Medulla oblongata (tissue), 1 donor: ENCODE results near the gene ARSJ.
"Not testable (repeated sequence)": the region's sequence is repeated elsewhere in the genome, so short reads cannot be mapped to it uniquely, and the experiment has no call there.

Experiments used
- DNase-seq: peaks from one replicate; pipeline ENCODE4 v3.0.0-alpha.2; 2015; ENCODE audit errors: extremely low spot score

The ARSJ gene

DNA sequence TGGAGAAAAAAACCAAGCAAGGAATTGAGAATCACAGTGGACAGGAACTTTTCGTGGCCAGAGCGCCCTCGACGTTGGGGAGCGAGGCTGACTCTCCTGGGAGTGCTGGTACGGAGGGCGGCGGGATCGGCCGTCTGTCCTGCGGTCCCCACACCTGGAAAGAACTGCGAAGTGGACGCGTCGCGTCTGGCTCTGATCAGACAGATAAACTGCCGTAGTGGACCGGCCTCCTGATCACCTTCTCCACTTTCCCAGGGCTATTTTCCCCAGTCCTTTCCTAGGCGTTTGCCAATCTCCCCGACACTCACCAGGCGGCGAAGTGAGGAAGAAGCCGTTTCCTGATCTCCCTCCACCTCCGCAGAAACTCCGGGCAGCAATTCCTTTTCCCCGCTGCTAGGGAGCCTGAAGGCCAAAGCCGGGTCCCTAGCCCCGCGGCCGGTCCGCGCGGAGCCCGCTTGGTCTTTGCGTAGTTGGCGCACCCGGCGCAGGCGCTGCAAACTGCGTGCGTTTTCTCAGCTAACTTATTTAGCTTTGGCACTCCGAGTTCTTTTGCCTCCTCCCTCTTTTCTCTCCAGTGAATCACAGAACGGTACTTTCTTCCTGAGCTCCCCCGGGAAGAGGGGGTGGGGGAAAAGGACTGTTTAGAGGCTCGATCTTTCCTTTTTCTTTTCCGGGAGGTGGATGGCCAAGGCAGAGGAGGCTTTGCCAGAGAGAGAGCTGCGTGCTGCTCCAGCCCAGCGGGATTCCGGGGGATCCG is at the start of gene ARSJ:
ARSJ (minus strand) TSS at position 500 of the 757 bp plus-strand sequence. CDS start 813 bp downstream, outside the sequence.
- peak; percentile 33 for DNase-seq

DNA sequence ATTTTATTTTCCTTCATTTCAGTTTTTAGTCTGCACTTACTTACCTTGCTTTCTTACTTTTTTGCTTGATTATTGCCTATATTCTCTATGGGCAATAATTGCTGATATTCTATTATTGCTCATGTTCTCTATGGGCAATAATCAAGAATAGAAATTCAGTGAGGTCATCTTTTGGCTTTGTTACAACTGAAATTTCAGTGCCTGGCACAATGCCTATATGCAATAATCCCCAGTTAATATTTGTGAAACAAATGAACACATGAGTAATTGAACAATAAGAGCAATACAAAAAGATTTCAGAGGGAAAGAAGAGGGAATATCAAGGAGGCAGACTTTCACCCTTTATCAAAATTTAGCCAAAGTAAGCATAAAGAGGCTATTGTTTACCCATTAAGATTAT is 48.6 kb upstream of the ARSJ start:
- DNase-seq, result no peak

DNA sequence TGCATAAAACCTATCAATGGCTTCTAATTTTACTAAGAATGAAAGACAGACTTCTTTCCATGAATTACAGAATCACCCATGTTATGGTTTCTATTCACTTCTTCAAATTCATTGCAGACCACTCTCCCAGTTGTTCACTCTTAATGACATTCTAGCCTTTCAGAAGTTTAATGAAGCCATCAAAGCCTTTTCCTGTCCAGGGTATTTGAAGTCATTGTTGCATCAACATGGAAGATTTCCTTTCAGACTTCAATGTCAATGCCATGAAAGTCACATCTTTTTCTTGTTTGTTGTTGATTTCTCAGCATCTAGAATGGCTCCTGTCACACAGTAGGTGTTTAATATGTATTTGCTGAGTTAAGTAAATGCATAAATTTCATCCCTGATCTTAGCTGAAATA is 48.1 kb upstream of the ARSJ start:
- DNase-seq, result no peak

DNA sequence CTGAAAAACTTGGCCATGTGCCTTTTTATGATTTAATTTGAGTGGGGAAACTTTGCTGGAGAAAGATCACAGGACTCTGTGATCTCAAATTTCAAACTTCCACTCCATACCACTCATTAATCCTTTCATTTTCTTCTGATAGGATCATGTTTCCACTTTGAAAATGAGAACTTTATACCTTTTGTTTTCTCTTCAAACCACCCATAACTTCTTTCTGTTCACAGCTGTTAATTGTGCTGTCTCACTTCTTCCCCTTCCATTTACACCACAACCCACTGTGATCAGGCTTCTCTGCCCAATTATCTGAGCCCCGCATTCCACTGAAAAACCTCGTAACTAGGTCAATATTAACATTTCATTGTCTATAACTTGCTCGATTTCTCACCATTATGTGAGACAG is 47.0 kb upstream of the ARSJ start:
- DNase-seq, result no peak

DNA sequence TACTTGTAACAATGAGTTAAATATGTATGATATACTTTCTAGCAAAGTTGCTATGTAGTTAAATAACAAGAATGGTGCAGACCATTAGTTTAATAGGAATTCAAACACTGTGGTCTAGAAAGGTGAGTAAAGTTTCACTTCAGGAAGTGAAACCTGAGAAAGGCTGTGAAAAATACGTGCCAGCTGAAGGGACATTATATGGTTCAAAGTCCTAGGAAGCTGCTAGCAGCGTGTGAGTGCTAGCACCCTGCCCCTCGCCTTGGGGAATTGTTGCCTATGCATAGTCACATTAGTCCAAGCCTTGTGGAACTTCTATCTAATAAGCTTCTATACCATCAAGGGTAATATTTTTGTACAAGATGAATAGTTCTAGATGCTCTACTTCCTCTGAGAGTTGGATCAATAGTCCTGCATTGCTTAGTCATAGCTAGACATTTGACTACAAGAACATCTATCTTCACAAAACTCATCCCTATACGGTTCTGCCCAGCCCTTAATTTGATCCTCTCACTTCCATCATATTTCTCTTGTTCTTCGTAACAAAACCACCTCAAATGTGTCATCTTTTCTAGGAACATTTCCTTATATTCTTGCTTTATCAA is 45.8 kb upstream of the ARSJ start:
- DNase-seq, result no peak

DNA sequence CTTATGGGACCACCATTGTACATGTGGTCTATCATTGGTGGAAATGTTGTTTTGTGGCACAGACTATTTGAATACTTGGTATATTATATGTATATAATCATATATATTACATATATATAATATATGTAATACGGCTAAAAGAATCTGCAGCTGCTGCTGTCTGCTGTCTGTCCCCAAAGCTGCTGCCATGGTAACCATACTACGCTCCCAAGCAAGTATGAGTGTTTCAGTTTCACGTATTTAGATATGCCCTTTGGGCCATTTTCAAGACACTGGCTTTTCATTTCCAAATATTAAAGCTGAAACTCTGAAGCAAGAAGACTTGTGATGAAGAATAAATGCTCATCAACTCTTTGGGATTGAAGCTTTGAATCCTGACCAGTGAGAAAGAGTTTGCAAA is 42.0 kb upstream of the ARSJ start:
- DNase-seq, result no peak

DNA sequence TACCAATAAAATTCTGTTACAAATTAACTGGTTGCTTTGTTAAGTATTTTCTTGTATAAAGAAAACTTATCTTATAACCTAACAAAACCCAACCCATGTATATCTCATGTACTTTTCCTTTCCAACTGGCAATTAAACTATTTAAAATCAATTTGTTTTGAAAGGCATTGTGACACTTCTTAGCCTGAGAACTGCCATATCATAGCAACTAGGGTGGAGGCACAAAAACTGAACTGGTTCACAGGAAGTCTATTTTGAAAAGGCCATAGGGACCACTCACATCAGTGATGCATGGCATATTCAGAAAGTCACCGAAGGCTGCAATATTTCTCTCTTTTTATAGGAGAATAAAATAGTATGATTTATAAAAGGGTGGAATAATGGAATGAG is 40.5 kb upstream of the ARSJ start:
- no peak for DNase-seq

DNA sequence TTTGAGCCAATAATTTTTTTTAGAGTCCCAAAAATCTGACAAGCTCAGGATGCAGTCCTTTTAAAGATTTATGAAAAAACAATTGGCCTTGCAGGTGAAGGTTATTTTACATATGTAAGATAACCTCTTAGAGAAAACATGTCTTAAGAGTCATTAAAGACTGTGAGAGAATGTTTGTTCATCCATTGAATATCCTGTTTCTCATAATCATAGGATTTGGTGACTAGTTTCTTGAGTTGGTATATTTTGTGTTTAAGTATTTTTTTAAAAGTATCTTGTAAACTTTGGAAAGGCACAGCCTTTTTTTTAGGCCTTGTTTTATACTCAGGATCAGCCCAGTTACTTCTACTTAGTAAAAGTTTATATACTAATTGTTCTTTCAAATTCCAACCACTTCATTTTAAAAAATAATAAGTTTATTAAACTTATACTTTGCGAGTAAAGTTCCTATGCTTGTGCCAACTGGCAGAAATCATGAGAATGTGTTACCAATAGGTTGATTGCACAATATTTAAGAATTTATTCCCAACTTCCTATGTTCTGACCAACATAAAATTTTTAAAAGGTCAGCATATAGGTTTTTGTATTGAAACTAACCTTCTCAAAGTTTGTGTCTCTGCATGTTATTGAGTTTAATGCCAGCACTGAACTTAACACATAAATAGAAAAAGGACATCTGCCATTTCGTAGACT is 40.0 kb upstream of the ARSJ start:
- no peak for DNase-seq

DNA sequence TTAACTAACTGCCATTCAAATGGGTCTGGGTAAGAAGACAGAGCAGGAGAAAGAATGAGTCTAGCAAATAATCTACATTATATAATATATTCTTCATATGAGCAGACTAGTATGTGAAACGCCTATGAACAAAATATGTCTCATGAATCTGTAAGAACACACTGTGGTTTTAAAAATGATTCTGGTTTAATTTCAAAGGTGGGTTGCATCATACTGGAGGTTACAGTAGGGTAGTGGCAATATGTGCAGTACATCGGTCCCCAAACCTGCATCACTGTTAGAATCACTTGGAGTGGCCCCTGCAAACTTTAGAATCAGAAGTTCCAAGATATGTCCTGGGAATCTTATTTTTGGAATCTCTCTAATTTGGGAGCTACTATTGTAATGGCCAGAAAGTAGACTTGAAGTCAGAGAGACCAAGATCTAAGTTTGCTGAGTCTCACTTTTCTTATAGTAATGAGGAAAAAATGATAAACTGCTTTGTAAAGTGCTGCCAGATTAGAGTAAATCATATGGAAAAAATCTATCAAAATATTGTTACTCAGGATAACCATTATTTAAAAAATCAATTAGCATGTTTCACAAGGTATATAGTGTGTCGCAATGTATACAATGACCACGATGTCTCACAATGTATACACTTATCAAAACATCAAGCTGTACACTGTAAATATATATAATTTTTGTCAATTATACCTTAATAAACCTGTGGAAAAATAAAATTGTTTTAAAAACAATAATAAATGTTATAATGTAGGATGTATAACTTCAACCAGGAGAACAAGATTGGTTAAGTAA is 37.9 kb upstream of the ARSJ start:
- no peak for DNase-seq

DNA sequence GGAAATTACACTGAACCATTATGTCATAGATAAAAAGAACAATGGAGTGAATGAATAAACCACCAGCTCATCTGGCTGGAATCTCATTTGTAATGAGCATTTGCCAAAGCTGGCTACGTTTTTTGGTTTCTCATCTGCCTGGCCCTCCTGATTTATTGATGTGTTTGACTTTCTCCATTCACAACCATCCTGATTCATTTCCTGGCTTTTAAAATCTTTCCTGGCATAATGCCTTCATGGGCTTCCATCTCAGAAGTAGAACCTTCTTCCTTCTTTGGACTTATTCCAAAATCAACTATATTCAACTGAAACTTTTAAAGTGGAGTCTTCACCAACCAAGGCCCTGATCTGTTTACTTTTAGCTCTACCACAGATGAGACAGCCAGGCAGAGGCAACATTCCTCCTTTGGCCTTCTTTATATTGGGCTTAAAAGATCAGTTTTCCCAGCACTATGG is 36.0 kb upstream of the ARSJ start:
- DNase-seq, result no peak

DNA sequence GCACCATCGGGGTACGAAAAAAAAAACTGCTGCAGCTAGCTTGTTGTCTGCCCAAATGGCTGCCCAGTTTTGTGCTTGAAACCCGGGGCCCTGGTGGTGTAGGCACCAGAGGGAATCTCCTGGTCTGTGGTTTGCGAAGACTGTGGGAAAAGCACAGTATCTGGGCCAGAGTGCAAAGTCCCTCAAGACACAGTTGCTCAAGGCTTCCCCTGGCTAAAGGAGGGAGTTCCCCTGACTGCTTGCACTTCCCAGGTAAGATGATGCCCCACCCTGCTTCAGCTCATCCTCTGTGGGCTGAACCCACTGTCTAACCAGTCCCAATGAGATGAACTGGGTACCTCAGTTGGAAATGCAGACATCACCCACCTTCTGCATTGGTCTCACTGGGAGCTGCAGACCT is 33.8 kb upstream of the ARSJ start:
- DNase-seq, result not testable (repeated sequence)

DNA sequence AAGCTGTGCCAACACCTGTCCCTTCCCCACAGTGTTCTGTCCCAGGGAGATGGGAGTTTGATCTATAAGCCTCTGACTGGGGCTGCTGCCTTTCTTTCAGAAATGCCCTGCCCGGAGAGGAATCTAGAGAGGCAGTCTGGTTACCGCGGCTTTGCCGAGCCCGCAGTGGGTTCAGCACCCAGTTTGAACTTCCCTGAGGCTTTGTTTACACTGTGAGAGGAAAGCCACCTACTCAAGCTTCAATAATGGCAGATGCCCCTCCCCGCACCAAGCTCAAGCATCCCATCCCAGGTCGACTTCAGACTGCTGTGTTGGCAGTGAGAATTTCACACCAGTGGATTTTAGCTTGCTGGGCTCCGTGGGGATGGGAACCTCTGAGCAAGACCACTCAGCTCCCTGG is 33.3 kb upstream of the ARSJ start:
- no peak for DNase-seq

DNA sequence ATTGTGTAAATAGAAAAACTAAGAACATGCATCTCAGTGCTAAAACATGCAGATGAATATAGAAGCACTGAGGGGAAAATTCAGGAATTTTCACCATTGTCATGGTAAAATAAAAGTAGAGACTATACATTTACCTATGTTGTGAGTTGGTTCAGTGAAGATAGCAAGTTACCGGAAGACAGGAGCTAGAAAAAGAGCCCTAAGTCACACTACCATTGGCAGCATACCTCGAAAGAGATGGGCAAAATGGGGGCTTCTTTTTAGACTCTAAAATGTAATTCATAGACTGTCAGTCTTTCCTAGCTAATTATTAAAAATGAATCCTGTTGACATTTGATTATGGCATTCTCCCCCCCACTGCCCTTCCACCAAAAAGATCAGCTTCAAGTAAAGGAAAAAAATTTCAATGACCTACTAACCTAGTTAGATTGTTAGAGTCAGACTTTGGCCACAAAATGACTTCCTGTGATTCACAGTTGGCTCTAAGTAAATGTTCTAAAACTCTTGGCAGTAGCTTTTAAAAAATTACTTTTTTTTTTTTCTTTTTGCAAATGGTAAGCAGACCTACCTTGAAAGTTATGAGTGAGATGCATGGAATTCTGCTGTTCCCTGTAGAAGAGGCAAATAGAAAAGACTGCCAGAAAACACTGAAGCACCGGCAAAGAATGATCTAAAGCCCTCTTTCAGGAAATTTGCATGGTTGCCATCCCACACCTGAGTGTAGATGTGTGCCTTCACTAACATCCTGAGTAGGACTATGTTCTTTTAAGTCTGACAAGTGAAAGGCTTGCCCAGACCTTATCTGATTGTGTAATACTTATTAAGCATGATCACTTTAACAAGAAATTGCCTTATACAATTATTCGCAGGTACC is 26.4 kb upstream of the ARSJ start:
- no peak for DNase-seq

DNA sequence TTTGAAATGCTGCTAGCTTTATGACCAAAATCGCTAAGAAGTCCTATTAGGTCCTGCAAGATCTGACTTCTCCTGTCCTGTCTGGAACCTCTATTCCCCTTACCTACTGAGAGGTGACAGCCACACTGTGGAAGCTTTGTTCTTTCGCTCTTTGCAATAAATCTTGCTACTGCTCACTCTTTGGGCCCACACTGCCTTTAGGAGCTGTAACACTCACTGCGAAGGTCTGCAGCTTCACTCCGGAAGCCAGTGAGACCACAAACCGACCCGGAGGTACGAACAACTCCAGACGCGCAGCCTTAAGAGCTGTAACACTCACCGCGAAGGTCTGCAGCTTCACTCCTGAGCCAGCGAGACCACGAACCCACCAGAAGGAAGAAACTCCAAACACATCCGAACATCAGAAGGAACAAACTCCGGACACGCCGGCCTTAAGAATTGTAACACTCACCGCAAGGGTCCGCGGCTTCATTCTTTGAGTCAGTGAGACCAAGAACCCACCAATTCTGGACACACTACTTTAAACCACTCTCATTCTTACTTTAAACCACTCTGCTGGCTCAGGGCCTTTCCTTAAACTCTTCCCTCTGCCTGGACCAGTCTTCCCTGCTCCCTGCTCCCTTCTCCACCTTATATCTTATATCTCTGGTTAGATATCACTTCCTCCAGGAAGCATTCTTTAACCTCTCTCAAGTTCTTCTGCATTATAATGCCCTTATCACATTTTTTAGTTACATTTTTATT is 25.2 kb upstream of the ARSJ start:
- not testable (repeated sequence) for DNase-seq

DNA sequence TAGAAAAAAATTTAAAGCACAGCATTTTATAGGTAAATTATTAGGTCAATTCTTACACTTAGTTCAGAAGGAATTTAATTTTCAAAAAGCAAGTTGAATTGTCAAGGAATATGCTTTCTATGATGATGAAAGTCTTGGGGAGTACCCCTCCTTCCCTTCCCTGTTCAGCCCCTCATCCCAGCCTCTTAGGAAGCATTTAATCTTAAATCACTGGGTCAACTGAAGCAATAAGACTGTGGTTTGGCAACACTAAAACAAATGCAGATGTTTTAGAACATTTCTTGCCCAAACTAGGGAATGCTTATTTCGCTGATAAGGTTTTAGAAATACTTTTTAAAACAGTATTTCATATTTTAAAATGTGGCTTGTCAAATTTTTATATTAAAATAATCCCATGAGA is 19.1 kb upstream of the ARSJ start:
- no peak for DNase-seq

DNA sequence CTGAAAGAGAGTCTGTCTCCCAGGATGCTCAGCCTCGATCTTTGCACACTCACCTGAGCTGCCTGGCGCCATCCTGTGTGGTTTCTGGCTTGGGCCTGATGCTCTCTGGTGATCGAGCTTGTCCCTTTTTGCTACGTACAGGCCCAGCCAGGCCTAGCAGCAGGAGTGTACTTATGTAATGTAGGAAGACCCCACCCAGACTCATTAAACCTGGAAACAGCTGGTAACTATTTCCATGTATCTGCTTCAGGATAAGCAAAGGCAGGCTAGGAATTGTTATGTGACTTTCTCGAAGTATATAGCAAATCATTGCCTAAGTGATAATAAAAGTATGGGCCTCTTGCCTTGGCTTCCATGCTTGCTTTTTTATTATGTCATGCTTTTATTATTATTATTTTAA is 18.6 kb upstream of the ARSJ start:
- DNase-seq, result no peak

DNA sequence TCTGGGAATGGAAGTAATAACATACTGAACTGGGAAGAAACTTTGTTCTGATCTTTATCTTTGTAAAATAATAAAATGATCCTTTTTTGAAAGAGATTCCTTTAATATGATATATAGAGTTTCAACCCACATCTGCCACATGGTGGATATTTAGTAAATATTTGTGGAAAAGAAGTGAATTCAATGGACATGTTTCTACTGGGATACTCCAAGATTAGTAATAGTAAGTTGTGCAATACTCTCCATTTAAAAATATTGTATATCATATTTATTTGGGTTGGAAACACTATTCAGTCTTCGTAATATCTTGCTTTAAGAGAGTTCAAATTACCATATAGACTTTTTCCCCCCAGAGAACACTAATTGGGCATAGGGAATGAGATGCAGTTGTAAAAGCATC is 17.8 kb upstream of the ARSJ start:
- DNase-seq, result no peak

DNA sequence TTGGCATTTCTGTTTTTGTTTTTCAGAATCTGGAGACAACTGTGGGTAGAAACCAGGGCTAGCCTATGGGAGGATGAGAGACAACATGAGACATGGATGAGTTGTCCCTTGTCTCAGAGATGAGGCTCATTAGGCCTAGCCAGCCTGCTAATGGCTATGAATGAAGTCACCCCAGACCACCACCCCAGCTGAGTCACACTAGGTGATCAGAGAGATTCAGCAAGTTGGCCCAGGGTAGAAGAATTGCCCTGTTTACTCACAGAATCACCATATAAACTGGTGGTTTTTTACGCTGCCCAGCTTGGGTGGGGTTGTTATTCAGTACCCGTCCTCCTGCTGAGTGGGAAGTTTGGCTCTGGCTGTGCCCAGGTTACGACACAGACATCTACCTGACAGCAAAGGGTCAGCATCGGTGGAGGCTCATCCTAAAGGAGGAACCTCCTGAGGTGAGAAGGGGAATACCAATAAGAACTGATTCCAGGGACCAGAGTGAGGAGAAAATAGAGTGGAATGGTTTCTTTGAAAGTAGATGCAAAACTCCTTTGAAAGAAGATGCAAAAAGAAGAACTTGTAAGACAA is 17.2 kb upstream of the ARSJ start:
- no peak for DNase-seq

DNA sequence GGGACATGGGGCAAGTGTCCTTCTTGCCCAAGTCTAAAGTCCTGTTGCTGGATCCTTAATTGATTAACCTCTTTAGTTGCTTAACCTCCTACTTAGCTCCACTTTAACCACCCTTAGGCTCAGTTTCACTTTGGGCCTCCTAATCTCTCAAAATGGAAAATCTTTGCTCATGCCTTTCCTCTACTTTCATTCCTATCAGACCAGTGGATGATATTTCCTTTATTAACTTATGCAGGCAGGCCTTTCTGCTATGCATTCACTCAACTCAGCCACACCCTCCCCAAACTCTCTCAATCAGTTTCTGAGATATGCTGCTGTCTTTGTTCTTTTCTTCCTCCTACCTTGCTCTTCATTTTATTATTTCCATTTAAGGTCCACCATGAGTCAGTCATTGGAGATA is 14.4 kb upstream of the ARSJ start:
- DNase-seq, result no peak

DNA sequence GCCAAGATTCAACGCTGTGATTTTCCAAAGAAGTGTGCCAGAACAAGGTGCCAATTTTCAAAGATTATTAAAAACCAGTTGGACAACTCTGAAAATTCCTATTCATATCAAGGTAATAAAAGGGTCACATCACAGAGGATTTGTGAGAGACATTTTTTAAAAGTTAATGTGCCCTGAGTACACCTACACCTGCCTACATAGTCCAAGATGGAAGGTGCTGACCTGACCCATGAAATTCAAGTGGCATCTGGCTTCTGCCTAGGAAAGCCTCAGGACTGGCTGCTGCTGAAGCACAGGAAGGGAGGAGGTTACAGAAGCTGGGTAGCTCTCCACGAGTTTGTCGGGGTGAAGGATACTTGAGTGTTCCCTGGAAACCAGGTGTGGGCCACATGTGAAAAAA is 11.4 kb upstream of the ARSJ start:
- no peak for DNase-seq
